HEK293T (cell line): ENCODE data around the gene ARL5B.

Experiments
- CTCF ChIA-PET: fragments of 350-600 bp; formaldehyde crosslinking; extraction: SDS; loops from one replicate; lab custom pipeline; 2021; ENCODE audit warnings: antibody characterized with exemption, inconsistent platforms; lab: Yijun Ruan, JAX
- POLR2A ChIA-PET: fragments of 350-600 bp; formaldehyde crosslinking; extraction: SDS; loops from one replicate; lab custom pipeline; 2020; ENCODE audit warnings: antibody characterized with exemption, inconsistent platforms; lab: Yijun Ruan, JAX
- DNase-seq: peaks from one replicate; pipeline ENCODE4 v3.0.0; 2012; ENCODE audit warnings: mixed read lengths; ENCODE audit errors: extremely low spot score
- BHLHE40 ChIP-seq: fragments of 450-650 bp; IDR thresholded peaks from 2 replicates; pipeline ENCODE4 v1.6.1; 2016; ENCODE audit warnings: mild to moderate bottlenecking, moderate library complexity, borderline replicate concordance
- FOXK2 ChIP-seq: fragments of 450-650 bp; IDR thresholded peaks from 2 replicates; pipeline ENCODE4 v1.6.1; 2016; ENCODE audit warnings: mild to moderate bottlenecking
- LEF1 ChIP-seq: fragments of 450-650 bp; IDR thresholded peaks from 2 replicates; pipeline ENCODE4 v1.6.1; 2017; ENCODE audit warnings: mild to moderate bottlenecking, borderline replicate concordance
- ZNF384 ChIP-seq: fragments of 450-650 bp; IDR thresholded peaks from 2 replicates; pipeline ENCODE4 v1.6.1; 2016

Gene ARL5B

GRCh38 chr10:18721067-18721466, 61.8 kb downstream of the ARL5B start:
- ChIA-PET CTCF (no interaction called here), POLR2A (no interaction called here)
- TF ChIP-seq LEF1 (no peak), BHLHE40 (no peak)
- no peak for DNase-seq

- TF ChIP-seq FOXK2 = no peak
- no peak for TF ChIP-seq ZNF384
- ChIA-PET CTCF (interaction anchor here (0.8 to 1.5 kb wide), 3 partner anchors 10 to 22 kb away, joined by 3 to 4 read pairs (median 3); no protein-coding TSS in a partner anchor), POLR2A (no interaction called here)
- no peak for DNase-seq
These were observed 64.6 kb downstream of the ARL5B start for GRCh38 chr10:18723801-18724200.
